ENCODE results near the gene EDC3. TPM values are rescaled to one million over a fixed set of nuclear protein-coding genes. Genes with fewer than 3 reads are reported as not detected.

The EDC3 gene
- total RNA-seq, 1 experiment from 2014 or later = 45.1 TPM

DNA sequence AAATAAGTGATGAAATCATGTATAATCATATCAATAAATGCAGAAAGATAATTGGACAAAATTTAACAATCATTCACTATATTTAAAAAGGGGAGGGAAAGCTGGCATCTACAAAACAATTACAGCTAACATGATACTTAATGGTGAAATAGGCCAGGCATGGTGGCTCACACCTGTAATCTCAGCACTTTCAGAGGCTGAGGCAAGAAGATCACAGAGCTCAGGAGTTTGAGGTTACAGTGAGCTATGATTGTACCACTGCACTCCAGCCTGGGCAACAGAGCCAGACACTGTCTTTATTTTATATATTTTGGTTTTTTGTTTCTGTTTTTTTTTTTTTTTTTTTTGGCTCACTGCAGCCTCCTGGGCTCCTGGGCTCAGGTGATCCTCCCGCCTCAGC lies 12.1 kb downstream of the EDC3 start:
- no peak overlapping the region for H3K27ac ChIP-seq (ENCODE audit: low read depth, low read length)
- CTCF ChIA-PET = no interaction called here
- DNase-seq (ENCODE audit: low read depth, low spot score) (no peak), ATAC-seq (no peak)
- RAD21 ChIA-PET (ENCODE audit: low non-redundant PET in 1 of 2, low total read pairs in 2 of 2, uncharacterized antibody in 2 of 2, unreplicated experiment in 2 of 2) = interaction anchor here in 1 of 2 experiments (0.7 kb wide), 1 partner anchor 87 kb away, joined by 6 read pairs; no protein-coding TSS in a partner anchor
- intact Hi-C loops (cut with micrococcal nuclease) = no loop called here
- TF ChIP-seq ZNF274 (IDR thresholded peaks at IDR 0.05; ENCODE audit: low read depth, low read length) = no peak
- TF ChIP-seq YY1 (IDR thresholded peaks at IDR 0.05; ENCODE audit: extremely low read depth, insufficient replicate concordance, low read depth, low read length) = no peak
- TF ChIP-seq POLR2AphosphoS5 (IDR thresholded peaks at IDR 0.05; ENCODE audit: low read depth, low read length) = no peak
- TF ChIP-seq, protein P1, sequence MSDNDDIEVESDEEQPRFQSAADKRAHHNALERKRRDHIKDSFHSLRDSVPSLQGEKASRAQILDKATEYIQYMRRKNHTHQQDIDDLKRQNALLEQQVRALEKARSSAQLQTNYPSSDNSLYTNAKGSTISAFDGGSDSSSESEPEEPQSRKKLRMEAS (IDR thresholded peaks at IDR 0.05) = no peak
- no peak for TF ChIP-seq SP1 (IDR thresholded peaks at IDR 0.05; ENCODE audit: low read depth)
- TF ChIP-seq CBX3 (IDR thresholded peaks at IDR 0.05; ENCODE audit: low read depth) = no peak
- no peak for TF ChIP-seq SRF (IDR thresholded peaks at IDR 0.05; ENCODE audit: low read depth)
- no peak for TF ChIP-seq SIN3A (IDR thresholded peaks at IDR 0.05; ENCODE audit: low read depth)
- TF ChIP-seq, protein P2, sequence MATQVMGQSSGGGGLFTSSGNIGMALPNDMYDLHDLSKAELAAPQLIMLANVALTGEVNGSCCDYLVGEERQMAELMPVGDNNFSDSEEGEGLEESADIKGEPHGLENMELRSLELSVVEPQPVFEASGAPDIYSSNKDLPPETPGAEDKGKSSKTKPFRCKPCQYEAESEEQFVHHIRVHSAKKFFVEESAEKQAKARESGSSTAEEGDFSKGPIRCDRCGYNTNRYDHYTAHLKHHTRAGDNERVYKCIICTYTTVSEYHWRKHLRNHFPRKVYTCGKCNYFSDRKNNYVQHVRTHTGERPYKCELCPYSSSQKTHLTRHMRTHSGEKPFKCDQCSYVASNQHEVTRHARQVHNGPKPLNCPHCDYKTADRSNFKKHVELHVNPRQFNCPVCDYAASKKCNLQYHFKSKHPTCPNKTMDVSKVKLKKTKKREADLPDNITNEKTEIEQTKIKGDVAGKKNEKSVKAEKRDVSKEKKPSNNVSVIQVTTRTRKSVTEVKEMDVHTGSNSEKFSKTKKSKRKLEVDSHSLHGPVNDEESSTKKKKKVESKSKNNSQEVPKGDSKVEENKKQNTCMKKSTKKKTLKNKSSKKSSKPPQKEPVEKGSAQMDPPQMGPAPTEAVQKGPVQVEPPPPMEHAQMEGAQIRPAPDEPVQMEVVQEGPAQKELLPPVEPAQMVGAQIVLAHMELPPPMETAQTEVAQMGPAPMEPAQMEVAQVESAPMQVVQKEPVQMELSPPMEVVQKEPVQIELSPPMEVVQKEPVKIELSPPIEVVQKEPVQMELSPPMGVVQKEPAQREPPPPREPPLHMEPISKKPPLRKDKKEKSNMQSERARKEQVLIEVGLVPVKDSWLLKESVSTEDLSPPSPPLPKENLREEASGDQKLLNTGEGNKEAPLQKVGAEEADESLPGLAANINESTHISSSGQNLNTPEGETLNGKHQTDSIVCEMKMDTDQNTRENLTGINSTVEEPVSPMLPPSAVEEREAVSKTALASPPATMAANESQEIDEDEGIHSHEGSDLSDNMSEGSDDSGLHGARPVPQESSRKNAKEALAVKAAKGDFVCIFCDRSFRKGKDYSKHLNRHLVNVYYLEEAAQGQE (IDR thresholded peaks at IDR 0.05; ENCODE audit: low read depth) = no peak
- TF ChIP-seq RAD21 (IDR thresholded peaks at IDR 0.05; ENCODE audit: low read depth) = no peak
- no peak for TF ChIP-seq EZH2 (IDR thresholded peaks at IDR 0.05)
- no peak for TF ChIP-seq EZH2phosphoT487 (IDR thresholded peaks at IDR 0.05; ENCODE audit: borderline replicate concordance)
- no peak for TF ChIP-seq JUND (IDR thresholded peaks at IDR 0.05)
- H3K9ac ChIP-seq (ENCODE audit: low read length) = no peak overlapping the region
- no peak overlapping the region for H3K4me2 ChIP-seq (ENCODE audit: low read length)
- H3K9me3 ChIP-seq (ENCODE audit: control insufficient read depth in 1 of 2, insufficient read depth in 1 of 2, low read depth in 1 of 2, low read length in 2 of 2) = no peaks in the 10 kb centered on the region
- POLR2A ChIA-PET = no interaction called here
- H3K79me2 ChIP-seq (ENCODE audit: insufficient read depth, low read length) = peaks cover 76% of the 10 kb centered on the region
- no peak overlapping the region for H3K4me3 ChIP-seq (replicated peaks in 1 of 2; ENCODE audit: low read depth in 1 of 2, low read length in 2 of 2)
- peaks cover 4% of the 10 kb centered on the region; the same call in 1 of the 2 replicates for H4K20me1 ChIP-seq (ENCODE audit: insufficient read depth)
- no peaks in the 10 kb centered on the region for H3K9me2 ChIP-seq (ENCODE audit: insufficient read depth)
- no peaks in the 10 kb centered on the region for H3K4me1 ChIP-seq (ENCODE audit: control insufficient read depth in 1 of 2, insufficient read depth in 2 of 2, low read length in 2 of 2)
- H3K27me3 ChIP-seq (ENCODE audit: insufficient read depth, low read length) = no peaks in the 10 kb centered on the region
- H3K36me3 ChIP-seq (ENCODE audit: control insufficient read depth in 1 of 2, insufficient read depth in 2 of 2, low read length in 2 of 2) = peaks cover 0 to 12% of the 10 kb centered on the region in 2 experiments; a peak in 3 of 4 replicates
- H2AFZ ChIP-seq (ENCODE audit: low read depth, low read length, poor library complexity, severe bottlenecking) = no peak overlapping the region
- no TSS peak for BruUV-seq (replicated peaks)
